Measurements from ENCODE around the gene NAALADL2. TPM values are rescaled to one million over a fixed set of nuclear protein-coding genes. Genes with fewer than 3 reads are reported as not detected.

NAALADL2 gene
- total and polyA plus RNA-seq, 2 donors (not counting 3 experiments of a cell fraction or from before 2014, with no cell fraction given): 1.1 to 4.0 TPM

DNA sequence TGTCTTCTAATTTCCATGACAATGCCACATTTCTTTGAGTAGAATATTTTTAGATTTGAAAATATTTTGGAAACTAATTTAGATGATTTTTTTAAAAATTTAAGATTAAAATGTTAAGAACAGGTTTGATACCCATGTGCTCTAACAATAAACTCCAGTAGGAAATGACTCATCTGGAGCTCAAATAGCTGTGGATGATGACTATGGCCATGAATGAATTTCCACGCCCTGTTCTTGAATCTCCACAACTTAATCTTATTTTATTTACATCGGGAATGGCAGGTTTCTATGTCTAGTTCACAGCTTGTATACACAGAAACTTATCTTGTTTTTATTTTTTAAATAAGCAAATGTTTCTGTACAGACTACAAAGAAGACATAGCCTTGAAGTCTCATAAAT, 726.8 kb downstream of the NAALADL2 start:
- TF ChIP-seq, protein P1, sequence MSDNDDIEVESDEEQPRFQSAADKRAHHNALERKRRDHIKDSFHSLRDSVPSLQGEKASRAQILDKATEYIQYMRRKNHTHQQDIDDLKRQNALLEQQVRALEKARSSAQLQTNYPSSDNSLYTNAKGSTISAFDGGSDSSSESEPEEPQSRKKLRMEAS (IDR thresholded peaks at IDR 0.05; ENCODE audit: insufficient read depth, insufficient read length): no peak
- no peak for TF ChIP-seq MYC (IDR thresholded peaks at IDR 0.05; ENCODE audit: low read depth, low read length)
- TF ChIP-seq FOS (IDR thresholded peaks at IDR 0.05; ENCODE audit: borderline replicate concordance, insufficient read depth, low read length): peak; percentile 39
- peak; percentile 4 for TF ChIP-seq JUN (IDR thresholded peaks at IDR 0.05; ENCODE audit: borderline replicate concordance, insufficient read depth, insufficient read length, low read depth)
- no peak for TF ChIP-seq GATA2 (IDR thresholded peaks at IDR 0.05; ENCODE audit: insufficient read depth, insufficient read length, low read depth, low read length)
- no peak for TF ChIP-seq POLR2A (IDR thresholded peaks at IDR 0.05; ENCODE audit: low read depth, low read length)
- BruUV-seq (replicated peaks): no TSS peak
- Histone ChIP-seq H4K20me1 (replicated peaks; ENCODE audit: control insufficient read depth, extremely low read depth, insufficient read depth, low read length) (no peaks in the 10 kb centered on the region), H3K79me2 (ENCODE audit: control insufficient read depth, insufficient read depth, low read length) (no peaks in the 10 kb centered on the region), H3K27me3 (ENCODE audit: control insufficient read depth in 2 of 2, insufficient read depth in 2 of 2, low read length in 2 of 2) (no peaks in the 10 kb centered on the region), H3K4me3 (replicated peaks in 1 of 3; ENCODE audit: insufficient read depth in 1 of 3, low read depth in 1 of 3, low read length in 3 of 3) (no peak overlapping the region), H3K9ac (replicated peaks; ENCODE audit: extremely low read depth, insufficient read depth, low read length) (no peak overlapping the region), H3K4me1 (ENCODE audit: control insufficient read depth, extremely low read depth, insufficient read depth, low read length) (no peaks in the 10 kb centered on the region), H3K9me1 (replicated peaks; ENCODE audit: control insufficient read depth, extremely low read depth, insufficient read depth, low read length) (no peaks in the 10 kb centered on the region), H3K4me2 (ENCODE audit: insufficient read depth, low read length) (no peak overlapping the region), H2AFZ (ENCODE audit: low read depth, low read length) (no peak overlapping the region), H3K27ac (ENCODE audit: insufficient read depth, low read depth, low read length) (no peak overlapping the region), H3K9me3 (replicated peaks; ENCODE audit: control insufficient read depth, insufficient read depth, low read length) (no peaks in the 10 kb centered on the region), H3K36me3 (ENCODE audit: control insufficient read depth in 2 of 2, extremely low read depth in 1 of 2, insufficient read depth in 2 of 2, low read length in 2 of 2) (no peaks in the 10 kb centered on the region)
- intact Hi-C loops (cut with micrococcal nuclease): no loop called here
- POLR2A ChIA-PET: no interaction called here
- no peak for FAIRE-seq
- peak; percentile 19 for DNase-seq (ENCODE audit: low read depth, low spot score)
- dilution Hi-C loops (cut with MboI; ENCODE audit: extremely low pct_ligation_motif_present, low sequenced_read_pairs): no loop called here
- CTCF ChIA-PET: no interaction called here

DNA sequence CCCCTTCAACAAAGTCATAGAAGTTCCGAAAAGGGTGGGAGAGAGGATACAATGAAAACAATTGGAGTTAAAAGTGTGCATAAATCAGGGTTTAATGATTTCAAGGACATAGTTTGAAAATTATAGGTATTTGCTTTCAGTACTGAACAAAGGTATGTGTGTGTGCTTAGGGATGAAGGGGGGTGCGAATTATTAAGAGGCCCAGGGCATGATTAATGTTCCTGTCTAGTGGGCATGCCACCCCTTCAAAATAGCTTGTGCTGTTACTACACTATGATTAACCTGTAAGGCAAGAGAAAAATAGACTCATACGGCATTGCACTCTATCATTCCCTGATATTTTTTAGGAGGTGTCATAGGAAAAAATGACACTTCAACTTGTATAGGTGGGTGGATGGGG, 731.6 kb downstream of the NAALADL2 start:
- BruUV-seq (replicated peaks): no TSS peak
- intact Hi-C loops (cut with micrococcal nuclease) (no loop called here), dilution Hi-C loops (cut with MboI; ENCODE audit: extremely low pct_ligation_motif_present, low sequenced_read_pairs) (no loop called here)
- H3K36me3 ChIP-seq (ENCODE audit: control insufficient read depth in 2 of 2, extremely low read depth in 1 of 2, insufficient read depth in 2 of 2, low read length in 2 of 2): no peaks in the 10 kb centered on the region
- H3K27me3 ChIP-seq (ENCODE audit: control insufficient read depth in 2 of 2, insufficient read depth in 2 of 2, low read length in 2 of 2): no peaks in the 10 kb centered on the region
- no peak overlapping the region for H3K4me2 ChIP-seq (ENCODE audit: insufficient read depth, low read length)
- no peak overlapping the region for H3K4me3 ChIP-seq (replicated peaks in 1 of 3; ENCODE audit: insufficient read depth in 1 of 3, low read depth in 1 of 3, low read length in 3 of 3)
- H3K4me1 ChIP-seq (ENCODE audit: control insufficient read depth, extremely low read depth, insufficient read depth, low read length): no peaks in the 10 kb centered on the region
- H3K27ac ChIP-seq (ENCODE audit: insufficient read depth, low read depth, low read length): no peak overlapping the region
- H4K20me1 ChIP-seq (replicated peaks; ENCODE audit: control insufficient read depth, extremely low read depth, insufficient read depth, low read length): no peaks in the 10 kb centered on the region
- FAIRE-seq (no peak), DNase-seq (ENCODE audit: low read depth, low spot score) (no peak)
- H2AFZ ChIP-seq (ENCODE audit: low read depth, low read length): no peak overlapping the region
- no peak overlapping the region for H3K9ac ChIP-seq (replicated peaks; ENCODE audit: extremely low read depth, insufficient read depth, low read length)
- no peaks in the 10 kb centered on the region for H3K9me1 ChIP-seq (replicated peaks; ENCODE audit: control insufficient read depth, extremely low read depth, insufficient read depth, low read length)
- TF ChIP-seq JUN (IDR thresholded peaks at IDR 0.05; ENCODE audit: borderline replicate concordance, insufficient read depth, insufficient read length, low read depth) (no peak), POLR2A (IDR thresholded peaks at IDR 0.05; ENCODE audit: low read depth, low read length) (no peak), EZH2 (IDR thresholded peaks at IDR 0.05; ENCODE audit: borderline replicate concordance, low read depth, low read length, severe bottlenecking) (no peak), FOS (IDR thresholded peaks at IDR 0.05; ENCODE audit: borderline replicate concordance, insufficient read depth, low read length) (no peak), MYC (IDR thresholded peaks at IDR 0.05; ENCODE audit: low read depth, low read length) (no peak), POLR2AphosphoS5 (IDR thresholded peaks at IDR 0.05; ENCODE audit: insufficient read depth, low read depth, low read length) (no peak), GATA2 (IDR thresholded peaks at IDR 0.05; ENCODE audit: insufficient read depth, insufficient read length, low read depth, low read length) (no peak)
- TF ChIP-seq, protein P1 (IDR thresholded peaks at IDR 0.05; ENCODE audit: insufficient read depth, insufficient read length): no peak
- TF ChIP-seq, protein P2, sequence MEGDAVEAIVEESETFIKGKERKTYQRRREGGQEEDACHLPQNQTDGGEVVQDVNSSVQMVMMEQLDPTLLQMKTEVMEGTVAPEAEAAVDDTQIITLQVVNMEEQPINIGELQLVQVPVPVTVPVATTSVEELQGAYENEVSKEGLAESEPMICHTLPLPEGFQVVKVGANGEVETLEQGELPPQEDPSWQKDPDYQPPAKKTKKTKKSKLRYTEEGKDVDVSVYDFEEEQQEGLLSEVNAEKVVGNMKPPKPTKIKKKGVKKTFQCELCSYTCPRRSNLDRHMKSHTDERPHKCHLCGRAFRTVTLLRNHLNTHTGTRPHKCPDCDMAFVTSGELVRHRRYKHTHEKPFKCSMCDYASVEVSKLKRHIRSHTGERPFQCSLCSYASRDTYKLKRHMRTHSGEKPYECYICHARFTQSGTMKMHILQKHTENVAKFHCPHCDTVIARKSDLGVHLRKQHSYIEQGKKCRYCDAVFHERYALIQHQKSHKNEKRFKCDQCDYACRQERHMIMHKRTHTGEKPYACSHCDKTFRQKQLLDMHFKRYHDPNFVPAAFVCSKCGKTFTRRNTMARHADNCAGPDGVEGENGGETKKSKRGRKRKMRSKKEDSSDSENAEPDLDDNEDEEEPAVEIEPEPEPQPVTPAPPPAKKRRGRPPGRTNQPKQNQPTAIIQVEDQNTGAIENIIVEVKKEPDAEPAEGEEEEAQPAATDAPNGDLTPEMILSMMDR (IDR thresholded peaks at IDR 0.05; ENCODE audit: extremely low read depth in 1 of 2, insufficient read depth in 1 of 2, low read depth in 1 of 2, low read length in 2 of 2): no peak
- POLR2A ChIA-PET: no interaction called here
- no peaks in the 10 kb centered on the region for H3K79me2 ChIP-seq (ENCODE audit: control insufficient read depth, insufficient read depth, low read length)
- CTCF ChIA-PET: no interaction called here
- no peaks in the 10 kb centered on the region for H3K9me3 ChIP-seq (replicated peaks; ENCODE audit: control insufficient read depth, insufficient read depth, low read length)

Measured in endothelial cell of umbilical vein (primary cell).